ENCODE measurements around the gene KBTBD7. TPM values are rescaled to one million over a fixed set of nuclear protein-coding genes. Genes with fewer than 3 reads are reported as not detected.

KBTBD7 gene
- total and polyA plus RNA-seq, 2 of the 13 experiments (the other 11 are each of a cell fraction or from before 2014, with no cell fraction given): 3.6 to 9.0 TPM

DNA sequence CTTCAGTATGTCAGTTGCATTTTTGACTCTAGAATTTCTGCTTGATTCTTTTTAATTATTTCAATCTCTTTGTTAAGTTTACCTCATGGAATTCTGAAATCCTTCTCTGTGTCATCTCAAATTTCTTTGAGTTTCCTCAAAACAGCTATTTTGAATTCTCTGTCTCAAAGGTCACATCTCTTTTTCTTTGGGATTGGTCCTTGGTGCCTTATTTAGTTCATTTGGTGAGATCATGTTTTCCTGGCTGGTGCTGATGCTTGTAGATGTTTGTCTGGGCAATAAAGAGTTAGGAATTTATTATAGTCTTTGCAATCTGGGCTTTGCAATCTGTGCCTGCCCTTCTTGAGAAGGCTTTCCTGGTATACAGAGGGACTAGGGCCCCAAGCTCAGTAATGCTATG, 18.5 kb upstream of the KBTBD7 start (continued):
- TF ChIP-seq, protein P1, sequence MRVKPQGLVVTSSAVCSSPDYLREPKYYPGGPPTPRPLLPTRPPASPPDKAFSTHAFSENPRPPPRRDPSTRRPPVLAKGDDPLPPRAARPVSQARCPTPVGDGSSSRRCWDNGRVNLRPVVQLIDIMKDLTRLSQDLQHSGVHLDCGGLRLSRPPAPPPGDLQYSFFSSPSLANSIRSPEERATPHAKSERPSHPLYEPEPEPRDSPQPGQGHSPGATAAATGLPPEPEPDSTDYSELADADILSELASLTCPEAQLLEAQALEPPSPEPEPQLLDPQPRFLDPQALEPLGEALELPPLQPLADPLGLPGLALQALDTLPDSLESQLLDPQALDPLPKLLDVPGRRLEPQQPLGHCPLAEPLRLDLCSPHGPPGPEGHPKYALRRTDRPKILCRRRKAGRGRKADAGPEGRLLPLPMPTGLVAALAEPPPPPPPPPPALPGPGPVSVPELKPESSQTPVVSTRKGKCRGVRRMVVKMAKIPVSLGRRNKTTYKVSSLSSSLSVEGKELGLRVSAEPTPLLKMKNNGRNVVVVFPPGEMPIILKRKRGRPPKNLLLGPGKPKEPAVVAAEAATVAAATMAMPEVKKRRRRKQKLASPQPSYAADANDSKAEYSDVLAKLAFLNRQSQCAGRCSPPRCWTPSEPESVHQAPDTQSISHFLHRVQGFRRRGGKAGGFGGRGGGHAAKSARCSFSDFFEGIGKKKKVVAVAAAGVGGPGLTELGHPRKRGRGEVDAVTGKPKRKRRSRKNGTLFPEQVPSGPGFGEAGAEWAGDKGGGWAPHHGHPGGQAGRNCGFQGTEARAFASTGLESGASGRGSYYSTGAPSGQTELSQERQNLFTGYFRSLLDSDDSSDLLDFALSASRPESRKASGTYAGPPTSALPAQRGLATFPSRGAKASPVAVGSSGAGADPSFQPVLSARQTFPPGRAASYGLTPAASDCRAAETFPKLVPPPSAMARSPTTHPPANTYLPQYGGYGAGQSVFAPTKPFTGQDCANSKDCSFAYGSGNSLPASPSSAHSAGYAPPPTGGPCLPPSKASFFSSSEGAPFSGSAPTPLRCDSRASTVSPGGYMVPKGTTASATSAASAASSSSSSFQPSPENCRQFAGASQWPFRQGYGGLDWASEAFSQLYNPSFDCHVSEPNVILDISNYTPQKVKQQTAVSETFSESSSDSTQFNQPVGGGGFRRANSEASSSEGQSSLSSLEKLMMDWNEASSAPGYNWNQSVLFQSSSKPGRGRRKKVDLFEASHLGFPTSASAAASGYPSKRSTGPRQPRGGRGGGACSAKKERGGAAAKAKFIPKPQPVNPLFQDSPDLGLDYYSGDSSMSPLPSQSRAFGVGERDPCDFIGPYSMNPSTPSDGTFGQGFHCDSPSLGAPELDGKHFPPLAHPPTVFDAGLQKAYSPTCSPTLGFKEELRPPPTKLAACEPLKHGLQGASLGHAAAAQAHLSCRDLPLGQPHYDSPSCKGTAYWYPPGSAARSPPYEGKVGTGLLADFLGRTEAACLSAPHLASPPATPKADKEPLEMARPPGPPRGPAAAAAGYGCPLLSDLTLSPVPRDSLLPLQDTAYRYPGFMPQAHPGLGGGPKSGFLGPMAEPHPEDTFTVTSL (CRISPR knock-in tag; IDR thresholded peaks at IDR 0.05; ENCODE audit: borderline replicate concordance): no peak
- TF ChIP-seq ZNF577 (CRISPR knock-in tag; IDR thresholded peaks at IDR 0.05; ENCODE audit: borderline replicate concordance, low read depth) (no peak), FOXM1 (CRISPR knock-in tag; IDR thresholded peaks at IDR 0.05) (no peak), ZNF777 (CRISPR knock-in tag; IDR thresholded peaks at IDR 0.05) (no peak), ZBTB8A (CRISPR knock-in tag; IDR thresholded peaks at IDR 0.05; ENCODE audit: borderline replicate concordance, low read depth) (no peak), TRIM24 (CRISPR knock-in tag; IDR thresholded peaks at IDR 0.05) (no peak)

DNA sequence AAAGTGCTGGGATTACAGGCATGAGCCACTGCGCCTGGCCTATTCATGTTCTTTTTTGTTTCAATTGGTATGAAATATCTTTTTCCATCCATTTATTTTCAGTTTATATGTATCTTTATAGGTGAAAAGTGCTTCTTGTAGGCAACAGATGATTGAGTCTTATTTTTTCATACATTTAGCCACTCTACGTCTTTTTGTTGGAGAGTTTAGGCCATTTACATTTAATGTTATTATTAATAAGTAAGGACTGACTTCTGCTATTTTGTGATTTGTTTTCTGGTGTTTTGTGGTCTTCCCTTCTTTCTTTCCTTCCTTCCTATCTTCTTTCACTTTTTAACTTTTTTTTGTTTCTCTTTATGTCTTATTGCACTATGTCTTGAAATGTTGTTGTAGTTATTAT, 16.7 kb upstream of the KBTBD7 start:
- Histone ChIP-seq H3K79me2 (ENCODE audit: insufficient read depth, low read length) (no peaks in the 10 kb centered on the region), H2AFZ (ENCODE audit: low read length) (no peak overlapping the region), H3K27me3 (ENCODE audit: control insufficient read depth in 1 of 2, insufficient read depth in 2 of 2, low read length in 2 of 2) (no peaks in the 10 kb centered on the region), H3K4me3 (replicated peaks in 1 of 3; ENCODE audit: insufficient read depth in 1 of 3, low read depth in 2 of 3, low read length in 3 of 3) (no peak overlapping the region), H3K4me2 (ENCODE audit: low read depth, low read length) (no peak overlapping the region), H3K9me3 (ENCODE audit: low read length) (no peaks in the 10 kb centered on the region), H3K9ac (ENCODE audit: insufficient read depth, low read depth, low read length) (no peak overlapping the region), H3K4me1 (ENCODE audit: insufficient read depth, low read length) (no peaks in the 10 kb centered on the region), H3K36me3 (replicated peaks in 1 of 2; ENCODE audit: control insufficient read depth in 1 of 2, insufficient read depth in 2 of 2, low read length in 2 of 2) (no peaks in the 10 kb centered on the region), H4K20me1 (ENCODE audit: insufficient read depth, low read length) (no peaks in the 10 kb centered on the region), H3K27ac (ENCODE audit: extremely low read length, insufficient read depth, low read length) (no peak overlapping the region)
- in situ Hi-C loops (cut with HindIII; ENCODE audit: extremely low pct_ligation_motif_present, low pct_unique_long_range_greater_than_20kb): no loop called here
- no peak for ATAC-seq
- no peak for FAIRE-seq
- CTCF ChIA-PET (ENCODE audit: low intra/inter-chr PET ratio, low total read pairs): no interaction called here
- no TSS peak for BruUV-seq (replicated peaks)
- DNase-seq (ENCODE audit: low spot score): no peak
- WGBS (ENCODE audit: low lambda C conversion rate): 97% methylated on average over 2 of the region's 2 CpGs
- POLR2A ChIA-PET: no interaction called here
- intact Hi-C loops (cut with micrococcal nuclease; ENCODE audit: unreplicated experiment): no loop called here
- TF ChIP-seq ZNF160 (CRISPR knock-in tag; IDR thresholded peaks at IDR 0.05) (no peak), FOXC1 (CRISPR knock-in tag; IDR thresholded peaks at IDR 0.05; ENCODE audit: borderline replicate concordance) (no peak)
- TF ChIP-seq, protein P2, sequence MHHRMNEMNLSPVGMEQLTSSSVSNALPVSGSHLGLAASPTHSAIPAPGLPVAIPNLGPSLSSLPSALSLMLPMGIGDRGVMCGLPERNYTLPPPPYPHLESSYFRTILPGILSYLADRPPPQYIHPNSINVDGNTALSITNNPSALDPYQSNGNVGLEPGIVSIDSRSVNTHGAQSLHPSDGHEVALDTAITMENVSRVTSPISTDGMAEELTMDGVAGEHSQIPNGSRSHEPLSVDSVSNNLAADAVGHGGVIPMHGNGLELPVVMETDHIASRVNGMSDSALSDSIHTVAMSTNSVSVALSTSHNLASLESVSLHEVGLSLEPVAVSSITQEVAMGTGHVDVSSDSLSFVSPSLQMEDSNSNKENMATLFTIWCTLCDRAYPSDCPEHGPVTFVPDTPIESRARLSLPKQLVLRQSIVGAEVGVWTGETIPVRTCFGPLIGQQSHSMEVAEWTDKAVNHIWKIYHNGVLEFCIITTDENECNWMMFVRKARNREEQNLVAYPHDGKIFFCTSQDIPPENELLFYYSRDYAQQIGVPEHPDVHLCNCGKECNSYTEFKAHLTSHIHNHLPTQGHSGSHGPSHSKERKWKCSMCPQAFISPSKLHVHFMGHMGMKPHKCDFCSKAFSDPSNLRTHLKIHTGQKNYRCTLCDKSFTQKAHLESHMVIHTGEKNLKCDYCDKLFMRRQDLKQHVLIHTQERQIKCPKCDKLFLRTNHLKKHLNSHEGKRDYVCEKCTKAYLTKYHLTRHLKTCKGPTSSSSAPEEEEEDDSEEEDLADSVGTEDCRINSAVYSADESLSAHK (CRISPR knock-in tag; IDR thresholded peaks at IDR 0.05; ENCODE audit: borderline replicate concordance): no peak
- TF ChIP-seq, protein P3, sequence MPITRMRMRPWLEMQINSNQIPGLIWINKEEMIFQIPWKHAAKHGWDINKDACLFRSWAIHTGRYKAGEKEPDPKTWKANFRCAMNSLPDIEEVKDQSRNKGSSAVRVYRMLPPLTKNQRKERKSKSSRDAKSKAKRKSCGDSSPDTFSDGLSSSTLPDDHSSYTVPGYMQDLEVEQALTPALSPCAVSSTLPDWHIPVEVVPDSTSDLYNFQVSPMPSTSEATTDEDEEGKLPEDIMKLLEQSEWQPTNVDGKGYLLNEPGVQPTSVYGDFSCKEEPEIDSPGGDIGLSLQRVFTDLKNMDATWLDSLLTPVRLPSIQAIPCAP (CRISPR knock-in tag; IDR thresholded peaks at IDR 0.05; ENCODE audit: low read depth): no peak
